PFSK-1 (cell line): ENCODE data around the gene POSTN.

Source experiments
- FOXP2 ChIP-seq: optimal IDR thresholded peaks from 2 replicates; pipeline ENCODE3; 2011; ENCODE audit warnings: borderline replicate concordance, control low read depth, inconsistent platforms; ENCODE audit not compliant: insufficient read depth; ENCODE audit errors: extremely low read length, extremely low read depth
- POLR2AphosphoS5 ChIP-seq: IDR thresholded peaks from 2 replicates; pipeline ENCODE4 v1.6.1; 2012; ENCODE audit warnings: low read depth, mild to moderate bottlenecking, control low read depth, low read length, moderate library complexity
- SIN3A ChIP-seq: IDR thresholded peaks from 2 replicates; pipeline ENCODE4 v1.6.1; 2012; ENCODE audit warnings: mild to moderate bottlenecking, low read length, moderate library complexity, borderline replicate concordance; ENCODE audit not compliant: insufficient read depth
- TAF1 ChIP-seq: IDR thresholded peaks from 2 replicates; pipeline ENCODE4 v1.6.1; 2012; ENCODE audit warnings: low read length, control low read depth, borderline replicate concordance; ENCODE audit not compliant: insufficient read depth
- TF ChIP-seq, protein P1 (sequence below), 2 experiments: IDR thresholded peaks; 2 replicates each; pipeline versions ENCODE4 v1.6.1 to v1.8.0; 2011 to 2012; ENCODE audit warnings: low read depth in 2 of 2, low read length in 2 of 2, control low read depth in 1 of 2, inconsistent platforms in 1 of 2, mild to moderate bottlenecking in 1 of 2, moderate library complexity in 1 of 2; ENCODE audit not compliant: insufficient read depth in 1 of 2

POSTN gene

DNA sequence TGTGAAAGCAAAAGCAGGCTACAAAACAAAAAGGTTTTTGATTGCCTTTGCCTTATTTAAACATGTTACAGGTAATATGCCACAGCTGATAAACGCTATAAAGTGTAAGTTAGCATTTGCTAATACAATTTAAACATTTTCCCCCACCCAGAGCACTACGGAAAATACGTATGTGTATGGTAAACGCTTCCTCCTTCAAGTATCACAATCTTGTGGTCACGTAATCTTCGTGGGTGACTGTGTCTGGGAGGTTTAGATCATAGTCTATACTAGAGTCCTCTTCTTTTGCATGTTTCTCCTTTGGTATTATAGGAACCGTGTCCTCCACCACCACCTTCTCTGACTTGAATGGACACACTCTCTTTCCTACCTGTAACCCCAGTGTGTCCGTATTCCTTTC, 38.1 kb upstream of the POSTN start:
- TF ChIP-seq TAF1 (no peak), SIN3A (no peak), FOXP2 (no peak), POLR2AphosphoS5 (no peak)
- TF ChIP-seq, protein P1, sequence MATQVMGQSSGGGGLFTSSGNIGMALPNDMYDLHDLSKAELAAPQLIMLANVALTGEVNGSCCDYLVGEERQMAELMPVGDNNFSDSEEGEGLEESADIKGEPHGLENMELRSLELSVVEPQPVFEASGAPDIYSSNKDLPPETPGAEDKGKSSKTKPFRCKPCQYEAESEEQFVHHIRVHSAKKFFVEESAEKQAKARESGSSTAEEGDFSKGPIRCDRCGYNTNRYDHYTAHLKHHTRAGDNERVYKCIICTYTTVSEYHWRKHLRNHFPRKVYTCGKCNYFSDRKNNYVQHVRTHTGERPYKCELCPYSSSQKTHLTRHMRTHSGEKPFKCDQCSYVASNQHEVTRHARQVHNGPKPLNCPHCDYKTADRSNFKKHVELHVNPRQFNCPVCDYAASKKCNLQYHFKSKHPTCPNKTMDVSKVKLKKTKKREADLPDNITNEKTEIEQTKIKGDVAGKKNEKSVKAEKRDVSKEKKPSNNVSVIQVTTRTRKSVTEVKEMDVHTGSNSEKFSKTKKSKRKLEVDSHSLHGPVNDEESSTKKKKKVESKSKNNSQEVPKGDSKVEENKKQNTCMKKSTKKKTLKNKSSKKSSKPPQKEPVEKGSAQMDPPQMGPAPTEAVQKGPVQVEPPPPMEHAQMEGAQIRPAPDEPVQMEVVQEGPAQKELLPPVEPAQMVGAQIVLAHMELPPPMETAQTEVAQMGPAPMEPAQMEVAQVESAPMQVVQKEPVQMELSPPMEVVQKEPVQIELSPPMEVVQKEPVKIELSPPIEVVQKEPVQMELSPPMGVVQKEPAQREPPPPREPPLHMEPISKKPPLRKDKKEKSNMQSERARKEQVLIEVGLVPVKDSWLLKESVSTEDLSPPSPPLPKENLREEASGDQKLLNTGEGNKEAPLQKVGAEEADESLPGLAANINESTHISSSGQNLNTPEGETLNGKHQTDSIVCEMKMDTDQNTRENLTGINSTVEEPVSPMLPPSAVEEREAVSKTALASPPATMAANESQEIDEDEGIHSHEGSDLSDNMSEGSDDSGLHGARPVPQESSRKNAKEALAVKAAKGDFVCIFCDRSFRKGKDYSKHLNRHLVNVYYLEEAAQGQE (IDR thresholded peaks at IDR 0.05; ENCODE audit: insufficient read depth in 1 of 2, low read depth in 2 of 2, low read length in 2 of 2) = no peak

DNA sequence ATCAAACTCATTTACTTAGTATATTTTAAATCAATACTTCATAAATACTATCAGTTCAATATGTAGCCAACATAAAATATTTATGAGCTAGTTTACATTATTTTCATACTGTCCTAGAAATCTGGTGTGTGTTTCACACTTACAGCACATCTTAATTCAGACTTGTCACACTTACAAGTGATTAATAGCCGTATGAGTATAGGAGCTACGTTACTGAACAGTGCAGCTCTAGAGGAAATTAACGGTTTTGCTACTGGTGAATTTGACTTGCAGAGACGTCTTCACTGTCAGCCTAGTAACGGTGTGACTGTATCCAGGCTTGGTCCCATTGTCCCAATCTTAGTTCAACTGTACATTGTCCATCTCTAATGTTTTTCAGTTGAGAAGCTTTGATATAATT, 33.7 kb upstream of the POSTN start:
- TF ChIP-seq SIN3A = no peak
- no peak for TF ChIP-seq TAF1
- no peak for TF ChIP-seq FOXP2
- no peak for TF ChIP-seq POLR2AphosphoS5
- TF ChIP-seq, protein P1 (IDR thresholded peaks at IDR 0.05; ENCODE audit: insufficient read depth in 1 of 2, low read depth in 2 of 2, low read length in 2 of 2) = no peak

DNA sequence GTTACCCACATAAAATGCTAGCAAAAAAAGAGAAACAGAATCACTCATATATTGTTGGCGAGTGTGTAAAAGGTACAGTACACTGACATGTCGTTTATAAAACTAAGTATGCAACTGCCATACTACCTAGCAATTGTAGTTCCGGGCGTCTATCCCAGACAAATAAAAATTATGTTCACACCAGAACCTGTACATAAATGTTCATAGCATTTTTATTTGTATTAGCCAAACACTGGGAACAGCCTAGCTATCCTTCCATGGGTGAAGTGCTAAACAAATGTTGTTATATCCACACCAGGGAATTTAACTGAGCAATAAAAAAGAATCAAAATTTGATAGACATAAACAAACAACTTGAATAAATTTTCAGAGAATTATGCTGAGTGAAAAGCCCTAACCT, 28.9 kb upstream of the POSTN start:
- TF ChIP-seq POLR2AphosphoS5 = no peak
- no peak for TF ChIP-seq TAF1
- TF ChIP-seq, protein P1 (IDR thresholded peaks at IDR 0.05; ENCODE audit: insufficient read depth in 1 of 2, low read depth in 2 of 2, low read length in 2 of 2) = no peak
- no peak for TF ChIP-seq SIN3A
- no peak for TF ChIP-seq FOXP2

DNA sequence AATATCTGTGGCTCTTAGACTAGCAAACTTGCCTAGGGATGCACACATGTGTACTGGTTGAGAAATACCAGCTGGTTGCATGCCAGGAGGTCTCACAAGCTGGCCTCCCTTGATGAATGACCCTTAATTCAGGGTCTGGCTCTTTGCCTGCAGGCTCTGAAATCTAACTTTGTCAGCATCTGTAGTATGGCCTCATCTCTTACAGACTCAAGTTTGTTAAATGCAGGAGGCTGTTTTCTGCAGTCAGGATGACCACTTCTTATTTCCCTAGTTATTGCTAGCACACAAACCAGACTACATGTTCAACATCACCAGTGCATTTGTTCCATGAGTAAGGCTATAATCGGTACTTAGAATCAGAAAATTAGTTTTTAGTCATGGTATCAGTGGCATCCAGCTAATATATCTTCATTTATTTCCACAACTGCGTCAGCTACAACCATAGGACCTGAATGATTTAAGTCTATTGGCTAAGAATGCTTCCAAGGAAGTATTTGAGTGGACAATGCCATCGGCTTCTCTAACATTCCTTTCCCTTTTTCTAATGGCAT, 23.3 kb upstream of the POSTN start:
- TF ChIP-seq SIN3A (no peak), POLR2AphosphoS5 (no peak), FOXP2 (no peak), TAF1 (no peak)
- TF ChIP-seq, protein P1 (IDR thresholded peaks at IDR 0.05; ENCODE audit: insufficient read depth in 1 of 2, low read depth in 2 of 2, low read length in 2 of 2) = no peak

DNA sequence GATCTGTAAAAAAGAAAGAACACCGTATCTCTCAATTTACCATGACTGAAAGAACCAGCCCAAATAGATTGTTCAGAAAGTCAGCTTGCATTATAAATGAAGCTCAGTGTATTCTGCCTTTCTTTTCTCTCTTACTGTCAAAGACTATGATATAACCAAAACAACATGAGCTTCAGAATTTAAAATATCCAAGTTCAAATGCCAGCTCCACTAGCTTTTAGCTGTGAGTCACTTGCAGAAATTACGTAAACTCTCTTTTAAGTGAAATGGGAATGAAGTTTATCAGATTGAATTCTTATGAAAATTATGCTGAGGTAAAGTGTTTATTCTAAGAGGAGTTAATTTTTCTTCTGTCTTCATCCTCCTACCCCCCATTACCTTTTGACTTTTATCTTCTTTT, 20.0 kb upstream of the POSTN start:
- TF ChIP-seq FOXP2 (no peak), SIN3A (no peak), POLR2AphosphoS5 (no peak), TAF1 (no peak)
- TF ChIP-seq, protein P1 (IDR thresholded peaks at IDR 0.05; ENCODE audit: insufficient read depth in 1 of 2, low read depth in 2 of 2, low read length in 2 of 2) = no peak
